Ecto neural progenitor cell (in vitro differentiated cells): ENCODE data around the gene LONP2.
"Not testable (repeated sequence)": the region's sequence is repeated elsewhere in the genome, so short reads cannot be mapped to it uniquely, and the experiment has no call there.

Experiments
- DNase-seq: peaks from one replicate; pipeline ENCODE4 v3.0.0-alpha.2; 2018; ENCODE audit warnings: low spot score

LONP2 gene

GRCh38 chr16:48335961-48336360 lies 91.9 kb downstream of the LONP2 start:
- DNase-seq = no peak

GRCh38 chr16:48340054-48340453 lies 96.0 kb downstream of the LONP2 start:
- DNase-seq = no peak

GRCh38 chr16:48342591-48342990 lies 98.5 kb downstream of the LONP2 start:
- no peak for DNase-seq

GRCh38 chr16:48347191-48347865 lies 103.2 kb downstream of the LONP2 start:
- no peak for DNase-seq

GRCh38 chr16:48347980-48348379 lies 103.9 kb downstream of the LONP2 start:
- DNase-seq = no peak

DNA sequence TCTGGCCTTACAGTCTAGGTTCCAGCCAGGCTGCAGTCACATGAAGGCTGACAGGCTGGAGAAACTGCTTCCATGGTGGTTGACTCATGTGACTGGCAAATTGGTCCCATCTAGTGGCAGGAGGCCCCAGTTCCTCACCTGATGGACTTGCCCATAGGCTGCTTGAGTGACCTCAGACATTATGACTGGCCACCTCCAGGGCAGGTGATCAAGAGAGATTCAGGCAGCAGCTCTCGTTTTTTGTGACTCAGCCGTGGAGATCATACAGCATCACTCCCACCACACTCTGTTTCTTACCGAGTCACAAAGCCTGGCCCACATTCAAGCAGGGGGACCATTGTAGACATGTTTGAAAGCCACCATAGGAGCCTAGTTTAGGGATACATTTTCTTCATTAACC lies 106.6 kb downstream of the LONP2 start:
- DNase-seq = no peak

DNA sequence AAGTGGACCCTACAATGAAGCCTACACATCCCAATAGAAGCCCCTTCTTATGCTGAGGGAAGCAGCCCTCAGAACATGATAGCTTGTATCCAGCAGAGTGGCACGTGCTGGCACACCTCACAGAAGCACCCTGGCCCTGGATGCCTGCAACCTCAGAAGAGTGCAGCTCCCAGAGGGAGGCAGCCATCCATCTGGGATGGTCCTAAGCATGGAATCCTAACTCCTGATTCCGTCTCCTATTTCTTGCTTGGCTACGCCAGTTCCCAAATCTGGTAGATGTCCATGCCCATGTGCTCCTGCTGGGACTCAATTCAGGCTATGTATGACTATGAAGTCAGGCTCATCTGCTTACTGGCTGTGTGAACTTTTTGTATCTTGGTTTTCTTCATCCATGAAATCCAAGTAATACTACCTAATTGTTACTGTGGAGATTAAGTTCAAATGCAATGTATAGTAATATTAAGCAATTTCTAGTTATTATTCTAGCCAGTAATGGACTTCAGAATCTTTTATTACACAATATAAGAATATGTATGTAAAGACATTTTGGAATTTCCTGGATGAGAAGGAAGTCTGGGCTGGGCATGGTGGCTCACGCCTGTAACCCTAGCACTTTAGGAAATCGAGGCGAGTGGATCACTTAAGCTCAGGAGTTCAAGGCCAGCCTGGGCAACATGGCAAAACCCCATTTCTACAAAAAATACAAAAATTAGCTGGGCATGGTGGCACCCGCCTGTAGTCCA lies 108.7 kb downstream of the LONP2 start:
- DNase-seq = no peak

GRCh38 chr16:48353565-48354163 lies 109.6 kb downstream of the LONP2 start:
- DNase-seq = peak; percentile 65

- not testable (repeated sequence) for DNase-seq
Measured at GRCh38 chr16:48354385-48354784, 110.3 kb downstream of the LONP2 start.

DNA sequence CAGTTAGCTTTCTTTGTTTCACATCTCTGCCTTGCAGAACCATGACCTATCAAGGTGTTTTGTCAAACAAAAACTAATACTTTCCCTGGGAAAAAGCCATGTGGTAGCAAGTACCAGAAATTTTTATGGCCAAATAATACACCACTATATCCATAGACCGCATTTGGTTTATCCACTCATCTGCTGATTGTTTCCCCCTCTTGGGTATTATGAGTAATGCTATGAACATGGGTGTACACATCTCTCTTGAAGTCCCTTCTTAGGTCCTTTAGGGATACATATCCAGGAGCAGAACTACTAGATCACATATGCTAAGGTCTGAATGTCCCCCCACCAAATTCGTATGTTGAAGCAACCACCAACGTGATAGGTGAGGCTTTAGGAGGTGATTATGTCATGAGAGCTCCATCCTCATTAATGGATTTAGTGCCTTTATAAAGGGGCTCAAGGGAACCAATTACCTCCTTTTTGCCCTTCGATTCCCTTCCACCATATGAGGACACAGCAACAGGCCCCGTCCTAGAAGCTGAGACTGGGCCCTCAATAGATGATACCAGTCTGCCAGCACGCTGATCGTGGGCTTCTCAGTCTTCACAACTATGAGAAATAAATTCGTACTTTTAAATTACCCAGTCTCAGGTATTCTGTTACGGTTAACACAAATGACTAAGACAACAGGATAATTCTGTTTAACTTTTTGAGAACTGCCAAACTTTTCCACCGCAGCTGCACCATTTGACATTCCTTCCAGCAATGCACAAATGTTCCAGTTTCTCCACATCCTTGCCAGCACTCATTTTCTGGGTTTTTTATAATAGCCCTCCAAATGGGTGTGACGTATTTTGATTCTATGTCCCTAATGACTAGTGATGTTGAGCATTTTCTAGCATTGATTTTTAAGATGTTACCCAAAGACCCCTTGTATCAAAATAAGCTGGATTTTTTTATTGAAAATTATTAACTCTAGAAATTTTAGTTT lies 111.1 kb downstream of the LONP2 start:
- no peak for DNase-seq

DNA sequence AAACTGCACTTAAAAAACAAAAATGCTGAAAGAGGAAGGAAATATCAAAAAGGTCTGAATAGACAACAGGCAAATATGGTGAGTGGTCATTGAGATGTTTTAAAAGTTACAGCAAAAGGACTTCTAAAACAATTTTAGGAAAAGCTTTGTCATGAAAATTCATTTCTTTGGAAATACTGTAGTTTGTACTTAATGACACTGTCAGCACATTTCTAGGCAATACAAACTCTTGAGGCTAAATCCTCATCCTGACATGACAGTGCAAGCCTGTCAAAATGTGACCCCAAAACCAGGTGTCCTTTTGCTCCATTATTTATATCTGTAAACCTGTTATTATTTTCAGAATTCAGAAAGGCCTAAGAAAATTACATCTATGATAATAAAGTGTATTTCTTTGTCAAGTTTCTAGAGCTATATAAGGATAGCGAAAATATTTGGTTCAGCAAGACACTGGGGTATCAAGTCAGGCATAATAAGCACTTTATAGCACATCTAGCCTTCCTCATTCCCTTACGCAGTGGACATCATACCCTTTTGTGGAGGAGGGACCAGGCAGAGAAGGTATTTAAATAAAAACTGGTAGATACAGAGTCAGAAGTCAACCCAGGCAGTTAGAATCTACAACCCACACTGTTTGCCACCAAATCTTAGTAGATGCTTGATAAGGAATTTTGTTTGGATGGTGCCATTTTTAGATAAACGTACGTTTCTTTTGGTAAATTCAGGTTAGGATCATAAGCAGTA lies 112.7 kb downstream of the LONP2 start:
- no peak for DNase-seq

GRCh38 chr16:48358419-48358818 lies 114.3 kb downstream of the LONP2 start:
- no peak for DNase-seq

GRCh38 chr16:48359983-48360382 lies 115.9 kb downstream of the LONP2 start:
- DNase-seq = no peak

- no peak for DNase-seq
Measured at GRCh38 chr16:48361012-48361411, 116.9 kb downstream of the LONP2 start.

- DNase-seq = no peak
Measured at GRCh38 chr16:48361540-48362144, 117.5 kb downstream of the LONP2 start.

DNA sequence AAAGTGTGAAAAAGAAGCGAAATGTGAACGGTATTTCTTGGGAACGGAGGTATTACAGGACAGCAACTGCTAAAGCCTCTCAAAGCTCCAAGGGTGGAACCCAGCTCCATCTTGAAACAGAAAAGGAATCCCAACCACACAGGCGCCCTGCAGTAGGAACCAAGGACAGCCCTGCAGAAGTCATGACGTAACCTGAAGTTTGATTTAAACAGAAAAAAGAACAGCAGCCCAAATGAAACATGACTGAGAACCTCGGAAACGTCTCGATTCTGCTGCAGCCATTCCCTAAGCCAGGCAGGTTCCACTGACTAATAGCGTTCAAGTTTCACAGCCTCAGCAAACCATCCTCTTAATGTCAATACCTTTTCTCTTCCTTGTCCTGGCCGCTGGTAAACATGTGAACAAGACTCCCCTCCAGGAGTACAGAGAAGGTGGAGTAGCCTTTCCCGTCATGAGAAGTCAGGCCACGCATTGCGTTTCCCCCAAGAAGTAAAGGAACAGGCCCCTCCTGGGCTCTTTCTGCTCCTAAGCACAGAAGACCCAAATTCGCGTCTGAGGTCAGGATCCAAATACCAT lies 121.0 kb downstream of the LONP2 start:
- no peak for DNase-seq

DNA sequence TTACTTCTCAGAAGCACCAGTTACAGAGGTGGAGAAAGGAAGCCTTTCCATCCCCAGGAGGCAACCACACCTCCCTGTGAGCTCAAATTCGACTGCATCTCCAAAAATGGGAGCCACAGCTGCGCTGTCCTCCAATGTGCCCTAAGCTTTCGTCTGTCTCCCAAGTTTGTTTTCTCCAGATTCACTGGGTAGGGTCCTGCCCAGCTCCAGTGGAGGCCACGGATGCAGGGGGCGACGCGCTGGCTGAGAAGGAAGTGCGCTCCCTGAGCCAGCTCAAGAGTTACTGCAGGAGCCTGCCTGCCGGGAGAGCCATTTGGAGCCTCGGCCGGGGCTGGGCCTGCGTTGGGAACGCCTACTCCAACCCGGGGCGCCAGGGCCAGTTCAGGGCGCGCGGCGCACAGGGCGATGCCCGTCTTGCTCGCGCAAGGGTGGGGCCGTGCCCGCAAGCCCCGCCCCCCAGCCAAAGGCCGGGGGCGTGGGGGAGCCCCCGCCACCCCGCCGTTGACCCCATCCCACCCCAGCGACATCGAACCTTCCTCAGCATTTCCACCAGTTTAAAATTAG lies 121.6 kb downstream of the LONP2 start:
- DNase-seq = peak; percentile 93

DNA sequence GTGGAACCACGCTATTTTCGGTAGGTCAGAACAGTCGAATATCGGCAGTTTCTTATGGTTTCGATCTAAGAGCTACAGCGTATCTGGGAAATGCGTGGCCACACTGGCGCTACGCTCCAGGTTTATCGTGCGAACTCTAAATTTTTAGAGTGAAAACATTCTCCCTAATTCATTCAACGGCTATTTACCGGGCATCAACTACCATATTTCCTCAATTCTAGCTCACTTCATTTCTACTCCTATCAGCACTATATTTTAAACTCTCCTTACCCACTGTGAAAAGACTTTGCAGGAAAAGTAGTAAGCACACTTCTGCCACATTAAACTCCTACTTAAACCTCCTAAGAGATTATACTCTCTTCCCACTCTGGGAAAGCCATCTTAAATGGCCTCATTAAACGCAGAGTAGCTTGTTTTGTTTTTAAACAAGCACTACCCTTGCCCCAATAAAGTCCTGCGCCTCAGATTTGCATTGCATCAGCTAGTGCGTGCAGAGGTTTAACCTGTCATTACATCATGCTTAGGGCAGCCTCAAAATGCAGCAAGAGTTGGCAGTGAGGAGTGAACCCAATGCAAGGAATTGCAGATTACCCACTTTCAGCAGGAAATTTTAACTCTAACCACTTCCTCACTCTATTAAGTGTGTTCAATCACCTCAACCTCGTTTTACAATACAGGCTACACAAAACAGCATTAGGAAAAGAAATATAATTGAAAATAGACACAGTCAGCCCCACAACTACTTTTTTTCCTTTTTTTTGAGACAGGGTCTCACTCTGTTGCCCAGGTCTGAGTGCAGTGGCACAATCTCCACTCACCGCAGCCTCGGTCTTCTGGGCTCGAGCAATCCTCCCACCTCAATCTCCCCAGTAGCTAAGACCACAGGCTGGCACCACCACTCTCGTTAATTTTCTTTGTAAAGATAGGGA lies 122.3 kb downstream of the LONP2 start:
- no peak for DNase-seq

DNA sequence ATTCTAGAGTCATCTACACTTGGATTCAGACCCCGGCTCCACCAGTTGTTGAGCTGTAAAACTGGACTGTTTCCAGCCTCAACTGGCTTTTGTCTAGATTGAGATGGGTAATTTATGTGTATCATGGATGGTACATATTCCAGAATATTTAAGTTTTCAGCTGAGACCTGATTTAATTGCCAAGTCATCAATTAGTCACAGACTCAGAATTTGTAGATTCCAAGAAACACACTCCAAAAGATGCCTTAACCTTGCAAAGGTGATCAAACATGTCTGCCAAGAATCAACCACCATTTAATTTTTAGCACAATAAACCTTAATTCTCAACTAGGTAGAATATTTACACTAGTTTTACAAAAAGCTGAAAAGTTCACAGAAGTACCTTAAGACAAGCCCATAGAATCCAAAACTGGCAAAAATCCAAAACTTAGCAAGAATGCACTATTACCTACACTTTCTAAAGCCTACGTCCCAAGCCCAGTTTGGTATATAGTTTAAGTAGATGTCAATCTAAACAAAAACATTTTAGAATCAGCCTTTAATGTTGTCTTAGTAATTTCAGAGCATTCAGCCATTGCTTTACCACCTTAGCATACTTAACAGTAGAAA lies 123.4 kb downstream of the LONP2 start:
- DNase-seq = no peak
